IMR-90 (cell line): ENCODE results near the gene CSRP2. TPM values are rescaled to one million over a fixed set of nuclear protein-coding genes. Genes with fewer than 3 reads are reported as not detected.

Source experiments
- ATAC-seq: fragments of 200-7000 bp; cut with Tn5 transposase; 2 replicates; pipeline ENCODE4 v1.9.1; 2020; ENCODE audit warnings: low read depth, mild to moderate bottlenecking, moderate library complexity
- BruUV-seq: library from RNA; stranded (reverse); fragments of 400-500 nt; replicated peaks from 2 replicates; lab custom pipeline; 2021; lab: Mats Ljungman, UMichigan
- CTCF ChIA-PET: fragments of 300-600 bp; formaldehyde crosslinking; extraction: SDS; loops from one replicate; lab custom pipeline; 2021; ENCODE audit warnings: antibody characterized with exemption; lab: Yijun Ruan, JAX
- POLR2A ChIA-PET: fragments of 300-600 bp; sonication (Branson Sonifier 250); formaldehyde crosslinking; loops from one replicate; lab custom pipeline; 2022; ENCODE audit warnings: antibody characterized with exemption; ENCODE audit not compliant: unreplicated experiment; lab: Charles Lee
- DNase-seq: peaks from one replicate; pipeline ENCODE4 v3.0.0; 2013
- H2AFZ ChIP-seq: replicated peaks from 2 replicates; pipeline ENCODE3; 2013; ENCODE audit warnings: low read length, mild to moderate bottlenecking; ENCODE audit not compliant: poor library complexity
- H2AK5ac ChIP-seq: 2 replicates; pipeline ENCODE4 v1.6.1; 2013; ENCODE audit warnings: low read depth, low read length, inconsistent platforms
- H2AK9ac ChIP-seq: replicated peaks from 2 replicates; pipeline ENCODE3; 2013; ENCODE audit warnings: mild to moderate bottlenecking, low read depth, low read length, moderate library complexity; ENCODE audit not compliant: poor library complexity
- H2BK120ac ChIP-seq: 2 replicates; pipeline ENCODE4 v1.6.1; 2013; ENCODE audit warnings: low read depth, low read length, inconsistent platforms
- H2BK15ac ChIP-seq: 3 replicates; pipeline ENCODE4 v1.6.1; 2013; ENCODE audit warnings: low read depth, low read length, inconsistent platforms
- H2BK20ac ChIP-seq: 2 replicates; pipeline ENCODE4 v1.6.1; 2013; ENCODE audit warnings: low read depth, mild to moderate bottlenecking, inconsistent platforms, low read length, moderate library complexity
- H2BK5ac ChIP-seq: 2 replicates; pipeline ENCODE4 v1.6.1; 2013; ENCODE audit warnings: mild to moderate bottlenecking, low read depth, low read length, inconsistent platforms; ENCODE audit not compliant: poor library complexity, severe bottlenecking
- H3K14ac ChIP-seq: replicated peaks from 2 replicates; pipeline ENCODE4 v1.6.1; 2013; ENCODE audit warnings: low read depth, low read length, inconsistent platforms
- H3K18ac ChIP-seq: 2 replicates; pipeline ENCODE4 v1.6.1; 2013; ENCODE audit warnings: low read depth, low read length, control low read depth
- H3K23ac ChIP-seq: 2 replicates; pipeline ENCODE4 v1.6.1; 2013; ENCODE audit warnings: low read depth, low read length, inconsistent platforms
- H3K27ac ChIP-seq: 2 replicates; pipeline ENCODE4 v1.5.1; 2013; ENCODE audit warnings: mild to moderate bottlenecking, control low read depth, low read length; ENCODE audit not compliant: insufficient read depth
- H3K27me3 ChIP-seq: 2 replicates; pipeline ENCODE4 v1.6.1; 2013; ENCODE audit warnings: low read length; ENCODE audit not compliant: control insufficient read depth, insufficient read depth
- H3K36me3 ChIP-seq: 2 replicates; pipeline ENCODE4 v1.6.1; 2013; ENCODE audit warnings: low read length, mixed read lengths; ENCODE audit not compliant: control insufficient read depth, insufficient read depth
- H3K4ac ChIP-seq: 2 replicates; pipeline ENCODE4 v1.6.1; 2013; ENCODE audit warnings: low read depth, low read length, inconsistent platforms
- H3K4me1 ChIP-seq: 2 replicates; pipeline ENCODE4 v1.6.1; 2013; ENCODE audit warnings: low read length, mixed read lengths; ENCODE audit not compliant: control insufficient read depth, insufficient read depth
- H3K4me2 ChIP-seq: 2 replicates; pipeline ENCODE4 v1.6.1; 2013; ENCODE audit warnings: low read depth, mild to moderate bottlenecking, control low read depth, low read length, moderate library complexity
- H3K4me3 ChIP-seq: 2 replicates; pipeline ENCODE4 v1.5.1; 2013; ENCODE audit warnings: low read depth, mild to moderate bottlenecking, control low read depth, low read length, moderate library complexity; ENCODE audit not compliant: insufficient read depth
- H3K56ac ChIP-seq: 2 replicates; pipeline ENCODE4 v1.6.1; 2013; ENCODE audit warnings: low read length, inconsistent platforms; ENCODE audit not compliant: insufficient read depth; ENCODE audit errors: extremely low read depth
- H3K79me1 ChIP-seq, 2 experiments: 2 replicates each; pipeline ENCODE4 v1.6.1; 2013; ENCODE audit warnings: low read length in 2 of 2, inconsistent platforms in 1 of 2, low read depth in 1 of 2
- H3K9ac ChIP-seq: 2 replicates; pipeline ENCODE4 v1.6.1; 2013; ENCODE audit warnings: low read depth, low read length, control low read depth
- H3K9me1 ChIP-seq: 2 replicates; pipeline ENCODE4 v1.6.1; 2013; ENCODE audit warnings: low read length, inconsistent platforms; ENCODE audit not compliant: insufficient read depth
- H3K9me3 ChIP-seq: 2 replicates; pipeline ENCODE4 v1.6.1; 2013; ENCODE audit warnings: low read length; ENCODE audit not compliant: control insufficient read depth, insufficient read depth
- H4K20me1 ChIP-seq: 2 replicates; pipeline ENCODE4 v1.6.1; 2013; ENCODE audit warnings: low read length, inconsistent platforms; ENCODE audit not compliant: insufficient read depth
- H4K5ac ChIP-seq: 2 replicates; pipeline ENCODE4 v1.6.1; 2013; ENCODE audit warnings: mild to moderate bottlenecking, low read depth, low read length, control low read depth
- H4K8ac ChIP-seq, 2 experiments: 2 replicates each; pipeline ENCODE4 v1.6.1; 2013; ENCODE audit warnings: low read depth in 2 of 2, low read length in 2 of 2, control low read depth in 1 of 2, inconsistent platforms in 1 of 2
- H4K91ac ChIP-seq: 2 replicates; pipeline ENCODE4 v1.6.1; 2013; ENCODE audit warnings: low read depth, low read length, inconsistent platforms; ENCODE audit not compliant: insufficient read depth
- CEBPB ChIP-seq: IDR thresholded peaks from 2 replicates; pipeline ENCODE4 v1.6.1; 2012; ENCODE audit warnings: low read depth, low read length, improper control_type of control experiment
- CHD1 ChIP-seq: IDR thresholded peaks from 2 replicates; pipeline ENCODE4 v1.6.1; 2012; ENCODE audit warnings: low read depth, low read length, improper control_type of control experiment
- FOS ChIP-seq: fragments of 150-350 bp; IDR thresholded peaks from 2 replicates; pipeline ENCODE4 v1.6.1; 2016; ENCODE audit warnings: low read depth, low read length
- MAFK ChIP-seq: IDR thresholded peaks from 2 replicates; pipeline ENCODE4 v1.6.1; 2012; ENCODE audit warnings: low read depth, low read length, improper control_type of control experiment
- MAZ ChIP-seq: IDR thresholded peaks from 2 replicates; pipeline ENCODE4 v1.6.1; 2012; ENCODE audit warnings: low read depth, mild to moderate bottlenecking, low read length, improper control_type of control experiment, moderate library complexity, borderline replicate concordance
- MXI1 ChIP-seq: IDR thresholded peaks from 2 replicates; pipeline ENCODE4 v1.6.1; 2012; ENCODE audit warnings: low read depth, mild to moderate bottlenecking, low read length, moderate library complexity, borderline replicate concordance
- NFE2L2 ChIP-seq: fragments of 150-350 bp; IDR thresholded peaks from 2 replicates; pipeline ENCODE4 v1.6.1; 2016; ENCODE audit warnings: low read depth, mild to moderate bottlenecking, low read length
- POLR2A ChIP-seq: IDR thresholded peaks from 2 replicates; pipeline ENCODE4 v1.6.1; 2012; ENCODE audit warnings: mild to moderate bottlenecking, low read depth, low read length
- RAD21 ChIP-seq: IDR thresholded peaks from 2 replicates; pipeline ENCODE4 v1.6.1; 2012; ENCODE audit warnings: low read length, improper control_type of control experiment
- RFX5 ChIP-seq: IDR thresholded peaks from 2 replicates; pipeline ENCODE4 v1.8.0; 2012; ENCODE audit warnings: low read depth, mild to moderate bottlenecking, low read length, moderate library complexity
- SMC3 ChIP-seq: fragments of 150-350 bp; IDR thresholded peaks from 2 replicates; pipeline ENCODE4 v1.6.1; 2016; ENCODE audit warnings: low read depth, mild to moderate bottlenecking, antibody characterized with exemption, low read length, moderate library complexity
- WGBS, 2 experiments: methylation state at CpG; one replicate each; pipeline versions ENCODE4 v1.1.5 to v1.1.7; 2013; ENCODE audit warnings: missing lambda C conversion rate in 2 of 2; ENCODE audit not compliant: insufficient read length in 1 of 2; ENCODE audit errors: extremely low coverage in 2 of 2; 5-methylcytosine and 5-hydroxymethylcytosine counted together
- dilution Hi-C: fragments of 300-500 bp; cut with HindIII; formaldehyde crosslinking; loops from one replicate; pipeline ENCODE4 v1.14.3; 2018; ENCODE audit warnings: low sequenced_read_pairs; ENCODE audit not compliant: unreplicated experiment
- in situ Hi-C: fragments of 300-500 bp; cut with MboI; formaldehyde crosslinking; loops from 3 replicates; pipeline ENCODE4 v1.14.3; 2019; ENCODE audit warnings: low sequenced_read_pairs, inconsistent platforms, mixed read lengths
- intact Hi-C: fragments of 100-400 bp; cut with micrococcal nuclease; formaldehyde crosslinking; loops from 2 replicates; pipeline ENCODE4 v1.10.0; 2022
- polyA plus RNA-seq, 3 experiments: library from polyadenylated mRNA; depleted of rRNA; stranded (reverse); fragments of >200 nt; gene quantifications; 2 replicates each; pipeline ENCODE4 v1.2.3, GENCODE V29; 2012; ENCODE audit warnings: low replicate concordance in 1 of 3
- total RNA-seq: library from RNA; depleted of rRNA; stranded (reverse); fragments of >200 nt; gene quantifications from 2 replicates; pipeline ENCODE4 v1.2.3, GENCODE V29; 2012
- TF ChIP-seq, protein P1 (sequence below): fragments of 150-350 bp; IDR thresholded peaks from 2 replicates; pipeline ENCODE4 v1.6.1; 2017; ENCODE audit warnings: mild to moderate bottlenecking, antibody characterized with exemption, low read length, low read depth
- TF ChIP-seq, protein P2 (sequence below): fragments of 150-350 bp; IDR thresholded peaks from 2 replicates; pipeline ENCODE4 v1.6.1; 2016; ENCODE audit warnings: low read depth, mild to moderate bottlenecking, low read length, moderate library complexity, borderline replicate concordance
- TF ChIP-seq, protein P3 (sequence below): conservative IDR thresholded peaks from 2 replicates; pipeline ENCODE4 v1.5.1; 2012; ENCODE audit warnings: mild to moderate bottlenecking, low read depth, low read length, improper control_type of control experiment

Gene CSRP2
- total and polyA plus RNA-seq, 2 of the 4 experiments (the other 2 are of a cell fraction), result 156 to 179 TPM

- TF ChIP-seq MAFK, result no peak
- no peak for TF ChIP-seq MAZ
Observed at GRCh38 chr12:76860256-76860655, 18.6 kb downstream of the CSRP2 start (continued).

- Histone ChIP-seq H2AK9ac (no peak overlapping the region), H3K56ac (no peak overlapping the region; the same call in 1 of the 2 replicates), H3K79me1 (peaks cover 8 to 24% of the 10 kb centered on the region in 2 experiments; a peak in 3 of 4 replicates), H3K4me3 (no peak overlapping the region), H3K4ac (no peak overlapping the region), H3K36me3 (peaks cover 20% of the 10 kb centered on the region), H4K5ac (no peak overlapping the region), H3K9ac (no peak overlapping the region), H3K4me2 (no peak overlapping the region), H4K91ac (no peak overlapping the region), H2BK15ac (no peak overlapping the region), H3K9me1 (peaks cover 10% of the 10 kb centered on the region; the same call in 1 of the 2 replicates), H3K18ac (no peak overlapping the region), H2AK5ac (no peak overlapping the region), H2BK120ac (no peak overlapping the region), H3K23ac (no peak overlapping the region; the same call in 1 of the 2 replicates), H3K14ac (no peak overlapping the region), H3K9me3 (peaks cover 5% of the 10 kb centered on the region), H2BK20ac (no peak overlapping the region), H3K27ac (no peak overlapping the region), H4K8ac (no peak overlapping the region), H2AFZ (no peak overlapping the region), H3K27me3 (no peaks in the 10 kb centered on the region), H4K20me1 (peaks cover 7% of the 10 kb centered on the region), H3K4me1 (peaks cover 3% of the 10 kb centered on the region), H2BK5ac (no peak overlapping the region)
- no peak for ATAC-seq
- no CpG with 5 or more reads among the region's 4 CpGs for WGBS, 2 experiments
- DNase-seq, result no peak
- POLR2A ChIA-PET, result no interaction called here
- dilution Hi-C loops (no loop called here), in situ Hi-C loops (no loop called here), intact Hi-C loops (loop anchor here (5.0 kb wide), 1 partner anchor 153 kb away; no protein-coding TSS in a partner anchor)
- BruUV-seq, result no TSS peak
- CTCF ChIA-PET, result no interaction called here
- TF ChIP-seq, protein P1, sequence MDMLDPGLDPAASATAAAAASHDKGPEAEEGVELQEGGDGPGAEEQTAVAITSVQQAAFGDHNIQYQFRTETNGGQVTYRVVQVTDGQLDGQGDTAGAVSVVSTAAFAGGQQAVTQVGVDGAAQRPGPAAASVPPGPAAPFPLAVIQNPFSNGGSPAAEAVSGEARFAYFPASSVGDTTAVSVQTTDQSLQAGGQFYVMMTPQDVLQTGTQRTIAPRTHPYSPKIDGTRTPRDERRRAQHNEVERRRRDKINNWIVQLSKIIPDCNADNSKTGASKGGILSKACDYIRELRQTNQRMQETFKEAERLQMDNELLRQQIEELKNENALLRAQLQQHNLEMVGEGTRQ, result no peak
- TF ChIP-seq, protein P2, sequence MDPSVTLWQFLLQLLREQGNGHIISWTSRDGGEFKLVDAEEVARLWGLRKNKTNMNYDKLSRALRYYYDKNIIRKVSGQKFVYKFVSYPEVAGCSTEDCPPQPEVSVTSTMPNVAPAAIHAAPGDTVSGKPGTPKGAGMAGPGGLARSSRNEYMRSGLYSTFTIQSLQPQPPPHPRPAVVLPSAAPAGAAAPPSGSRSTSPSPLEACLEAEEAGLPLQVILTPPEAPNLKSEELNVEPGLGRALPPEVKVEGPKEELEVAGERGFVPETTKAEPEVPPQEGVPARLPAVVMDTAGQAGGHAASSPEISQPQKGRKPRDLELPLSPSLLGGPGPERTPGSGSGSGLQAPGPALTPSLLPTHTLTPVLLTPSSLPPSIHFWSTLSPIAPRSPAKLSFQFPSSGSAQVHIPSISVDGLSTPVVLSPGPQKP, result no peak
- no peak for TF ChIP-seq SMC3
- no peak for TF ChIP-seq CHD1
- TF ChIP-seq FOS, result no peak
- no peak for TF ChIP-seq RAD21
- TF ChIP-seq MXI1, result no peak
- no peak for TF ChIP-seq MAFK
- no peak for TF ChIP-seq POLR2A
- TF ChIP-seq CEBPB, result no peak
- TF ChIP-seq RFX5, result no peak
- no peak for TF ChIP-seq MAZ
- no peak for TF ChIP-seq NFE2L2
- TF ChIP-seq, protein P3, sequence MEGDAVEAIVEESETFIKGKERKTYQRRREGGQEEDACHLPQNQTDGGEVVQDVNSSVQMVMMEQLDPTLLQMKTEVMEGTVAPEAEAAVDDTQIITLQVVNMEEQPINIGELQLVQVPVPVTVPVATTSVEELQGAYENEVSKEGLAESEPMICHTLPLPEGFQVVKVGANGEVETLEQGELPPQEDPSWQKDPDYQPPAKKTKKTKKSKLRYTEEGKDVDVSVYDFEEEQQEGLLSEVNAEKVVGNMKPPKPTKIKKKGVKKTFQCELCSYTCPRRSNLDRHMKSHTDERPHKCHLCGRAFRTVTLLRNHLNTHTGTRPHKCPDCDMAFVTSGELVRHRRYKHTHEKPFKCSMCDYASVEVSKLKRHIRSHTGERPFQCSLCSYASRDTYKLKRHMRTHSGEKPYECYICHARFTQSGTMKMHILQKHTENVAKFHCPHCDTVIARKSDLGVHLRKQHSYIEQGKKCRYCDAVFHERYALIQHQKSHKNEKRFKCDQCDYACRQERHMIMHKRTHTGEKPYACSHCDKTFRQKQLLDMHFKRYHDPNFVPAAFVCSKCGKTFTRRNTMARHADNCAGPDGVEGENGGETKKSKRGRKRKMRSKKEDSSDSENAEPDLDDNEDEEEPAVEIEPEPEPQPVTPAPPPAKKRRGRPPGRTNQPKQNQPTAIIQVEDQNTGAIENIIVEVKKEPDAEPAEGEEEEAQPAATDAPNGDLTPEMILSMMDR, result no peak
Observed at GRCh38 chr12:76859611-76860010, 19.2 kb downstream of the CSRP2 start.
